SU-DHL-6 (cell line): ENCODE results near the gene KRT79.

ENCODE experiments used
- H2AFZ ChIP-seq: fragments of 200-600 bp; sonication (generic); 2 replicates; pipeline ENCODE4 v1.6.1; 2014; ENCODE audit warnings: low read depth, mild to moderate bottlenecking, moderate library complexity, mixed read lengths, antibody characterized with exemption, low read length; ENCODE audit not compliant: severe bottlenecking
- H3F3A ChIP-seq: fragments of 200-600 bp; shearing (Covaris generic); 2 replicates; pipeline ENCODE4 v1.6.0; 2016; ENCODE audit warnings: antibody characterized with exemption, mild to moderate bottlenecking; ENCODE audit not compliant: insufficient read depth
- H3K27ac ChIP-seq: fragments of 200-600 bp; sonication (generic); 2 replicates; pipeline ENCODE4 v1.5.1; 2016; ENCODE audit warnings: low read depth, mild to moderate bottlenecking, low read length, moderate library complexity, mixed read lengths
- H3K27me3 ChIP-seq: fragments of 200-600 bp; sonication (generic), shearing (Covaris generic); 2 replicates; pipeline ENCODE4 v1.6.0; 2014; ENCODE audit warnings: mild to moderate bottlenecking, low read length
- H3K36me3 ChIP-seq: fragments of 200-600 bp; sonication (generic); 2 replicates; pipeline ENCODE4 v1.6.1; 2014; ENCODE audit warnings: mild to moderate bottlenecking, low read length, mixed read lengths
- H3K4me2 ChIP-seq: fragments of 300-600, 200-600 bp; shearing (Covaris generic), sonication (generic); 2 replicates; pipeline ENCODE4 v1.6.0; 2014; ENCODE audit warnings: low read length, low read depth, mild to moderate bottlenecking; ENCODE audit not compliant: poor library complexity, severe bottlenecking
- H3K4me3 ChIP-seq: fragments of 200-600 bp; sonication (generic); 2 replicates; pipeline ENCODE4 v1.5.1; 2014; ENCODE audit warnings: antibody characterized with exemption, low read length, mild to moderate bottlenecking, mixed read lengths; ENCODE audit not compliant: insufficient read depth, poor library complexity, severe bottlenecking
- H3K79me2 ChIP-seq: fragments of 200-600 bp; sonication (generic); 2 replicates; pipeline ENCODE4 v1.6.1; 2014; ENCODE audit warnings: mild to moderate bottlenecking, low read length, moderate library complexity; ENCODE audit not compliant: insufficient read depth
- H3K9ac ChIP-seq: fragments of 200-600 bp; sonication (generic); 2 replicates; pipeline ENCODE4 v1.7.0; 2014; ENCODE audit warnings: mild to moderate bottlenecking, low read length
- H3K9me2 ChIP-seq: fragments of 200-600 bp; sonication (generic); replicated peaks from 2 replicates; pipeline ENCODE4 v1.6.1; 2014; ENCODE audit warnings: low read length; ENCODE audit not compliant: insufficient read depth
- H3K9me3 ChIP-seq: fragments of 200-600 bp; sonication (generic); 2 replicates; pipeline ENCODE4 v1.6.1; 2014; ENCODE audit warnings: low read length, mixed read lengths; ENCODE audit not compliant: insufficient read depth
- H4K20me1 ChIP-seq: fragments of 200-600 bp; sonication (generic); 2 replicates; pipeline ENCODE4 v1.6.1; 2014; ENCODE audit warnings: low read depth, mild to moderate bottlenecking, antibody characterized with exemption, low read length, moderate library complexity, mixed read lengths
- CTCF ChIP-seq: fragments of 200-600 bp; sonication (generic); IDR thresholded peaks from one replicate; pipeline ENCODE4 v1.5.1; 2017; ENCODE audit warnings: antibody characterized with exemption, mild to moderate bottlenecking, low read length, moderate library complexity; ENCODE audit not compliant: insufficient read depth, poor library complexity, severe bottlenecking
- EZH2phosphoT487 ChIP-seq: fragments of 200-600 bp; sonication (generic), shearing (Covaris generic); conservative IDR thresholded peaks from 2 replicates; pipeline ENCODE4 v1.6.1; 2018; ENCODE audit warnings: mild to moderate bottlenecking, antibody characterized with exemption, low read length, moderate library complexity, mixed read lengths

The KRT79 gene

GRCh38 chr12:52802442-52802841 is 31.7 kb downstream of the KRT79 start:
- H2AFZ ChIP-seq, result no peak overlapping the region
- no peak for TF ChIP-seq EZH2phosphoT487
- no peak for TF ChIP-seq CTCF
- no peaks in the 10 kb centered on the region for H3K9me3 ChIP-seq

GRCh38 chr12:52801773-52802172 is 32.3 kb downstream of the KRT79 start:
- H3K4me2 ChIP-seq, result no peak overlapping the region
- peaks cover 3% of the 10 kb centered on the region; the same call in 1 of the 2 replicates for H3K27me3 ChIP-seq
- no peak overlapping the region for H3K9ac ChIP-seq
- H3K9me2 ChIP-seq, result no peaks in the 10 kb centered on the region
- no peaks in the 10 kb centered on the region for H3K36me3 ChIP-seq
- H3K79me2 ChIP-seq, result no peaks in the 10 kb centered on the region
- H2AFZ ChIP-seq, result no peak overlapping the region
- TF ChIP-seq EZH2phosphoT487 (no peak), CTCF (no peak)
- H4K20me1 ChIP-seq, result no peaks in the 10 kb centered on the region
- H3K4me3 ChIP-seq, result no peak overlapping the region
- no peaks in the 10 kb centered on the region for H3K9me3 ChIP-seq
- H3K27ac ChIP-seq, result no peak overlapping the region
- no peaks in the 10 kb centered on the region for H3F3A ChIP-seq

More at GRCh38 chr12:52802442-52802841, 31.7 kb downstream of the KRT79 start:
- Histone ChIP-seq H3K27ac (no peak overlapping the region), H3K9ac (no peak overlapping the region), H3K4me2 (no peak overlapping the region), H3K79me2 (no peaks in the 10 kb centered on the region), H3K27me3 (peaks cover 3% of the 10 kb centered on the region; the same call in 1 of the 2 replicates), H3F3A (no peaks in the 10 kb centered on the region), H3K36me3 (no peaks in the 10 kb centered on the region), H4K20me1 (no peaks in the 10 kb centered on the region), H3K9me2 (no peaks in the 10 kb centered on the region), H3K4me3 (no peak overlapping the region)

GRCh38 chr12:52800259-52800917 is 33.7 kb downstream of the KRT79 start:
- Histone ChIP-seq H3F3A (no peaks in the 10 kb centered on the region), H3K9me3 (no peaks in the 10 kb centered on the region), H3K79me2 (no peaks in the 10 kb centered on the region), H3K27me3 (peaks cover 3% of the 10 kb centered on the region; the same call in 1 of the 2 replicates), H3K4me3 (no peak overlapping the region), H4K20me1 (no peaks in the 10 kb centered on the region), H3K27ac (no peak overlapping the region), H3K9ac (no peak overlapping the region), H3K9me2 (no peaks in the 10 kb centered on the region), H2AFZ (no peak overlapping the region), H3K36me3 (no peaks in the 10 kb centered on the region), H3K4me2 (no peak overlapping the region)
- TF ChIP-seq EZH2phosphoT487 (no peak), CTCF (no peak)
